PC-9 (cell line): ENCODE data around the gene ASF1A. TPM values are rescaled to one million over a fixed set of nuclear protein-coding genes. Genes with fewer than 3 reads are reported as not detected.

ENCODE experiments used
- BruUV-seq: library from RNA; stranded (reverse); fragments of 400-500 nt; replicated peaks from 2 replicates; lab custom pipeline; 2021; lab: Mats Ljungman, UMichigan
- CTCF ChIA-PET: fragments of 300-600 bp; sonication (Branson Sonifier 250); formaldehyde crosslinking; loops from one replicate; lab custom pipeline; 2022; ENCODE audit warnings: antibody characterized with exemption; lab: Charles Lee
- POLR2A ChIA-PET: fragments of 300-600 bp; sonication (Branson Sonifier 250); formaldehyde crosslinking; loops from one replicate; lab custom pipeline; 2022; ENCODE audit warnings: antibody characterized with exemption; ENCODE audit not compliant: unreplicated experiment; lab: Charles Lee
- DNase-seq, 2 experiments: peaks; one replicate each; pipeline versions ENCODE4 v3.0.0 to v3.0.0-alpha.2; 2015 to 2022; ENCODE audit warnings: mixed read lengths in 1 of 2
- H2AFZ ChIP-seq: fragments of 200-600 bp; sonication (generic); 2 replicates; pipeline ENCODE4 v1.8.1; 2017; ENCODE audit warnings: antibody characterized with exemption
- H3F3A ChIP-seq: fragments of 200-600 bp; sonication (generic); 2 replicates; pipeline ENCODE4 v1.8.1; 2017; ENCODE audit warnings: antibody characterized with exemption, mild to moderate bottlenecking, low read depth; ENCODE audit not compliant: insufficient read depth
- H3K27ac ChIP-seq: fragments of 200-600 bp; sonication (generic); 2 replicates; pipeline ENCODE4 v1.6.1; 2016; ENCODE audit warnings: mixed run types
- H3K27me3 ChIP-seq: fragments of 200-600 bp; sonication (generic); 2 replicates; pipeline ENCODE4 v1.6.1; 2016; ENCODE audit warnings: low read depth, mixed run types; ENCODE audit not compliant: insufficient read depth
- H3K36me3 ChIP-seq: fragments of 200-600 bp; sonication (generic); 2 replicates; pipeline ENCODE4 v1.6.1; 2016; ENCODE audit warnings: low read depth, mixed run types
- H3K4me1 ChIP-seq: fragments of 200-600 bp; sonication (generic); replicated peaks from 2 replicates; pipeline ENCODE4 v1.6.1; 2016; ENCODE audit warnings: mixed run types; ENCODE audit not compliant: insufficient read depth
- H3K4me2 ChIP-seq: fragments of 200-600 bp; sonication (generic); 2 replicates; pipeline ENCODE4 v1.6.1; 2017; ENCODE audit warnings: mixed run types
- H3K4me3 ChIP-seq: fragments of 200-600 bp; sonication (generic); 2 replicates; pipeline ENCODE4 v1.6.1; 2016; ENCODE audit warnings: mixed run types
- H3K79me2 ChIP-seq: fragments of 200-600 bp; sonication (generic); 2 replicates; pipeline ENCODE4 v1.6.1; 2017; ENCODE audit warnings: low read depth, mixed run types
- H3K9me2 ChIP-seq: fragments of 200-600 bp; sonication (generic); 2 replicates; pipeline ENCODE4 v1.8.1; 2017; ENCODE audit warnings: mild to moderate bottlenecking; ENCODE audit not compliant: insufficient read depth
- H3K9me3 ChIP-seq: fragments of 200-600 bp; sonication (generic); 2 replicates; pipeline ENCODE4 v1.8.1; 2016; ENCODE audit warnings: low read depth; ENCODE audit not compliant: insufficient read depth
- H4K20me1 ChIP-seq: fragments of 200-600 bp; sonication (generic); 2 replicates; pipeline ENCODE4 v1.8.1; 2017; ENCODE audit not compliant: insufficient read depth
- EZH2 ChIP-seq: fragments of 200-600 bp; sonication (generic); IDR thresholded peaks from 2 replicates; pipeline ENCODE4 v1.8.0; 2017; ENCODE audit warnings: antibody characterized with exemption, low read depth
- intact Hi-C: fragments of 100-400 bp; cut with micrococcal nuclease; formaldehyde crosslinking; loops from one replicate; pipeline ENCODE4 v1.10.0; 2022; ENCODE audit not compliant: unreplicated experiment
- total RNA-seq: library from RNA; stranded (reverse); gene quantifications from 2 replicates; pipeline ENCODE4 v1.2.3, GENCODE V29; 2021
- TF ChIP-seq, protein P1 (sequence below): fragments of 200-600 bp; sonication (generic); conservative IDR thresholded peaks from 2 replicates; pipeline ENCODE4 v1.6.1; 2017; ENCODE audit warnings: mixed run types, antibody characterized with exemption, mild to moderate bottlenecking, moderate library complexity

The ASF1A gene
- total RNA-seq, 1 experiment from 2014 or later: 39.5 TPM

DNA sequence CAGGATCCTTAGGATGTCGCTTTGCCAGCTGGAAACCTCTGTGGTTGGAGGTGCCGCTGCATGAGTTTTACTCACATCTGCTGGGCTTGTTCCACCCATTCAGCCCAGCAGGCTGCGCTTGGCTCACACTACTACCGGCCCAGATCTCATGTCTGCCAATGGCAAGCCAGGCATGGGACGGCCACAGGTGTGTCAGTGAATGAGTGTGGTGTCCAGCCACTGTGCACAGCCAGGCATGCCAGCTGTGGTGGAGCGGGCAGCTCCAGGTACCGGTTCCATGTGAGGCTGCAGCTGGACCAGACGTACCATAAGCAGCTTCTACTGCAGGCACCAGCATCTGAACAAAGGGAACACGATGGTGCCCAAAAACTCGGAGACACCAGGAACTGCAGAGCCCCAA lies 33.1 kb upstream of the ASF1A start:
- no peaks in the 10 kb centered on the region; the same call in 1 of the 2 replicates for H3K36me3 ChIP-seq
- intact Hi-C loops: no loop called here
- no peak overlapping the region for H3K27ac ChIP-seq
- CTCF ChIA-PET: no interaction called here
- no peaks in the 10 kb centered on the region for H3K9me3 ChIP-seq
- no peak overlapping the region for H3K4me3 ChIP-seq
- no peaks in the 10 kb centered on the region for H3K9me2 ChIP-seq
- no peaks in the 10 kb centered on the region for H3K79me2 ChIP-seq
- no TSS peak for BruUV-seq
- TF ChIP-seq, protein P1, sequence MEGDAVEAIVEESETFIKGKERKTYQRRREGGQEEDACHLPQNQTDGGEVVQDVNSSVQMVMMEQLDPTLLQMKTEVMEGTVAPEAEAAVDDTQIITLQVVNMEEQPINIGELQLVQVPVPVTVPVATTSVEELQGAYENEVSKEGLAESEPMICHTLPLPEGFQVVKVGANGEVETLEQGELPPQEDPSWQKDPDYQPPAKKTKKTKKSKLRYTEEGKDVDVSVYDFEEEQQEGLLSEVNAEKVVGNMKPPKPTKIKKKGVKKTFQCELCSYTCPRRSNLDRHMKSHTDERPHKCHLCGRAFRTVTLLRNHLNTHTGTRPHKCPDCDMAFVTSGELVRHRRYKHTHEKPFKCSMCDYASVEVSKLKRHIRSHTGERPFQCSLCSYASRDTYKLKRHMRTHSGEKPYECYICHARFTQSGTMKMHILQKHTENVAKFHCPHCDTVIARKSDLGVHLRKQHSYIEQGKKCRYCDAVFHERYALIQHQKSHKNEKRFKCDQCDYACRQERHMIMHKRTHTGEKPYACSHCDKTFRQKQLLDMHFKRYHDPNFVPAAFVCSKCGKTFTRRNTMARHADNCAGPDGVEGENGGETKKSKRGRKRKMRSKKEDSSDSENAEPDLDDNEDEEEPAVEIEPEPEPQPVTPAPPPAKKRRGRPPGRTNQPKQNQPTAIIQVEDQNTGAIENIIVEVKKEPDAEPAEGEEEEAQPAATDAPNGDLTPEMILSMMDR: no peak
- TF ChIP-seq EZH2: no peak
- POLR2A ChIA-PET: no interaction called here
- no peaks in the 10 kb centered on the region for H3K27me3 ChIP-seq
- H3K4me2 ChIP-seq: no peak overlapping the region
- no peaks in the 10 kb centered on the region for H3F3A ChIP-seq
- DNase-seq: no peak
- no peaks in the 10 kb centered on the region for H4K20me1 ChIP-seq
- no peaks in the 10 kb centered on the region for H3K4me1 ChIP-seq
- H2AFZ ChIP-seq: no peak overlapping the region

- no peak for TF ChIP-seq EZH2
- TF ChIP-seq, protein P1: no peak
- no peak for DNase-seq
- Histone ChIP-seq H3K36me3 (no peaks in the 10 kb centered on the region), H3K79me2 (no peaks in the 10 kb centered on the region), H3F3A (no peaks in the 10 kb centered on the region), H3K4me3 (no peak overlapping the region), H3K4me1 (no peaks in the 10 kb centered on the region), H3K27ac (no peak overlapping the region), H2AFZ (no peak overlapping the region), H3K27me3 (no peaks in the 10 kb centered on the region), H3K9me2 (no peaks in the 10 kb centered on the region), H3K4me2 (no peak overlapping the region), H4K20me1 (no peaks in the 10 kb centered on the region), H3K9me3 (no peaks in the 10 kb centered on the region)
- BruUV-seq: no TSS peak
- CTCF ChIA-PET: no interaction called here
- intact Hi-C loops: no loop called here
- POLR2A ChIA-PET: no interaction called here
Observed at GRCh38 chr6:118862443-118862842, 31.5 kb upstream of the ASF1A start.

DNA sequence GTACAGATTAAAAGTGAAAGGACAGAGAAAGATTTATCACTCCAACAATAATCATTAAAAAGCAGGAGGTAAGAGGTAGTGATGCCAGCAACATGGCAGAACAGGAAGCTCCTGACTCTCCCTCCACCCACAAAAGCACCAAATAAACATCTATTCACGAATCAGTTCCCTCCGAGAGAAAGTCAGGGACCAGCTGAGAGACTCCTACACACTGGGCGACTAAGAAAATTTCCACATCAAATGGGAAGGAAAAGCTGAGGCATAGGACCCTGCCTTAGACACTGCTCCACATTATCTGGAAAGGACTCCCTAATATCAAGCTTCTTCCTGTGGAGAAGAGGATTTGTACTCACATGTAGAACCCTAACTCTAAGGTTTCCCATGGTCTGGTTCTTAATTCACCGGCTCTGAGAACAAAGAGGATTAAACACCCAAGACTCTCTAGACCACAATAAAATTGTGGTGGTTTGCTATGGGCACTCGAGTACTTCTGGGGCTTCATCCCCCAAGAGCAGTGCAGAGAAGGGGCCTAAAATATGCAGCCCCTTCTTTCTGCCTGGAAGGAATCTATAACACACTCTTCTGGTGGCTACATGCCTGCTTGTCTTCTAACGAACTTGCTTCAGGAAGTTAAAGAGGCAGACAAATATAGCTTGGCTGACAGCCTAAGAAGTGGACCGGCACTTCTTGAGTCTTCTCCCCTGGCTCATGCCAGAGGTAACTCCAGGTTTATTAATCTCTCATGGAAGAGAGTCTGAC lies 29.4 kb upstream of the ASF1A start:
- no peaks in the 10 kb centered on the region for H3K36me3 ChIP-seq
- no peaks in the 10 kb centered on the region for H3K4me1 ChIP-seq
- H3K27me3 ChIP-seq: no peaks in the 10 kb centered on the region
- no peak overlapping the region for H3K27ac ChIP-seq
- no peaks in the 10 kb centered on the region for H3K9me2 ChIP-seq
- CTCF ChIA-PET: interaction anchor here (0.6 kb wide), 1 partner anchor 118 kb away, joined by 3 read pairs; no protein-coding TSS in a partner anchor
- no peaks in the 10 kb centered on the region for H3K9me3 ChIP-seq
- TF ChIP-seq, protein P1: no peak
- TF ChIP-seq EZH2: no peak
- POLR2A ChIA-PET: no interaction called here
- no TSS peak for BruUV-seq
- intact Hi-C loops: no loop called here
- H2AFZ ChIP-seq: no peak overlapping the region
- no peak overlapping the region for H3K4me2 ChIP-seq
- no peaks in the 10 kb centered on the region for H4K20me1 ChIP-seq
- no peak overlapping the region for H3K4me3 ChIP-seq
- DNase-seq: no peak
- peaks cover 7% of the 10 kb centered on the region; the same call in 1 of the 2 replicates for H3K79me2 ChIP-seq
- no peaks in the 10 kb centered on the region for H3F3A ChIP-seq
